Large intestine (tissue), 3 donors: ENCODE measurements around the gene TUFT1. TPM values are rescaled to one million over a fixed set of nuclear protein-coding genes. Genes with fewer than 3 reads are reported as not detected.
A peak's percentile ranks its signal among the peaks of the same experiment; 100 is the strongest.
"Not testable (repeated sequence)": the region's sequence is repeated elsewhere in the genome, so short reads cannot be mapped to it uniquely, and the experiment has no call there.

Experiments
- DNase-seq, 2 donors: peaks; one replicate each; pipeline versions ENCODE4 v3.0.0 to v3.0.0-alpha.2; 2013
- H3K27ac ChIP-seq: one replicate; pipeline ENCODE4 v1.5.1; 2013; ENCODE audit warnings: low read length
- H3K27me3 ChIP-seq: 2 replicates; pipeline ENCODE4 v1.6.1; 2013; ENCODE audit warnings: low read length; ENCODE audit not compliant: control insufficient read depth, insufficient read depth
- H3K36me3 ChIP-seq: 2 replicates; pipeline ENCODE4 v1.6.1; 2013; ENCODE audit warnings: low read length; ENCODE audit not compliant: control insufficient read depth, insufficient read depth
- H3K4me1 ChIP-seq: one replicate; pipeline ENCODE4 v1.6.1; 2013; ENCODE audit warnings: low read length; ENCODE audit not compliant: control insufficient read depth, insufficient read depth
- H3K4me3 ChIP-seq: one replicate; pipeline ENCODE4 v1.5.1; 2013; ENCODE audit warnings: low read length
- H3K9me3 ChIP-seq: one replicate; pipeline ENCODE4 v1.6.1; 2013; ENCODE audit warnings: mild to moderate bottlenecking, low read depth, low read length, moderate library complexity; ENCODE audit not compliant: control insufficient read depth
- WGBS: methylation state at CpG from one replicate; pipeline ENCODE4 v1.1.5; 2013; ENCODE audit warnings: low lambda C conversion rate; ENCODE audit not compliant: insufficient coverage; 5-methylcytosine and 5-hydroxymethylcytosine counted together
- polyA plus RNA-seq: library from polyadenylated mRNA; unstranded; fragments of 120-200 nt; gene quantifications from one replicate; pipeline ENCODE4 v1.2.1, GENCODE V29; 2013

Gene TUFT1
- polyA plus RNA-seq, 1 donor, result 24.1 TPM

GRCh38 chr1:151590961-151591360, 50.9 kb downstream of the TUFT1 start:
- no peak overlapping the region for H3K27ac ChIP-seq
- peaks cover 3% of the 10 kb centered on the region for H3K9me3 ChIP-seq
- H3K4me1 ChIP-seq, result peaks cover 10% of the 10 kb centered on the region
- DNase-seq, result no peak
- H3K36me3 ChIP-seq, result no peaks in the 10 kb centered on the region
- no peak overlapping the region for H3K4me3 ChIP-seq
- no peaks in the 10 kb centered on the region for H3K27me3 ChIP-seq
- WGBS, result no CpG with 5 or more reads among the region's 3 CpGs

GRCh38 chr1:151593730-151594129, 53.6 kb downstream of the TUFT1 start:
- Histone ChIP-seq H3K4me1 (peaks cover 2% of the 10 kb centered on the region), H3K36me3 (no peaks in the 10 kb centered on the region), H3K4me3 (no peak overlapping the region), H3K9me3 (peaks cover 3% of the 10 kb centered on the region), H3K27me3 (no peaks in the 10 kb centered on the region), H3K27ac (no peak overlapping the region)
- no peak for DNase-seq
- no CpG with 5 or more reads among the region's 9 CpGs for WGBS

GRCh38 chr1:151594143-151594625, 54.1 kb downstream of the TUFT1 start:
- peaks cover 2% of the 10 kb centered on the region for H3K4me1 ChIP-seq
- no peaks in the 10 kb centered on the region for H3K27me3 ChIP-seq
- no peak overlapping the region for H3K4me3 ChIP-seq
- H3K36me3 ChIP-seq, result no peaks in the 10 kb centered on the region
- WGBS, result 0% methylated on average over 1 of the region's 12 CpGs
- peak; percentile 73 to 76 for DNase-seq
- H3K9me3 ChIP-seq, result peaks cover 3% of the 10 kb centered on the region
- no peak overlapping the region for H3K27ac ChIP-seq

- H3K27ac ChIP-seq, result no peak overlapping the region
- H3K4me3 ChIP-seq, result no peak overlapping the region
- H3K4me1 ChIP-seq, result peaks cover 2% of the 10 kb centered on the region
- WGBS, result 95% methylated on average over 3 of the region's 5 CpGs
- H3K9me3 ChIP-seq, result no peaks in the 10 kb centered on the region
- no peaks in the 10 kb centered on the region for H3K36me3 ChIP-seq
- no peaks in the 10 kb centered on the region for H3K27me3 ChIP-seq
- DNase-seq, result no peak
Measured at GRCh38 chr1:151596166-151596953, 56.3 kb downstream of the TUFT1 start.

GRCh38 chr1:151602550-151602949, 62.4 kb downstream of the TUFT1 start:
- DNase-seq, H3K27me3 ChIP-seq, H3K36me3 ChIP-seq, H3K4me3 ChIP-seq, H3K27ac ChIP-seq, H3K9me3 ChIP-seq: not testable (repeated sequence)
- peaks cover 11% of the 10 kb centered on the region for H3K4me1 ChIP-seq
- no CpG with 5 or more reads among the region's 5 CpGs for WGBS

GRCh38 chr1:151604291-151604690, 64.2 kb downstream of the TUFT1 start:
- no CpG with 5 or more reads among the region's 2 CpGs for WGBS
- H3K36me3 ChIP-seq, result no peaks in the 10 kb centered on the region
- no peaks in the 10 kb centered on the region for H3K9me3 ChIP-seq
- H3K27ac ChIP-seq, result no peak overlapping the region
- no peaks in the 10 kb centered on the region for H3K27me3 ChIP-seq
- no peak for DNase-seq
- H3K4me3 ChIP-seq, result no peak overlapping the region
- peaks cover 20% of the 10 kb centered on the region for H3K4me1 ChIP-seq

- Histone ChIP-seq H3K36me3 (no peaks in the 10 kb centered on the region), H3K9me3 (no peaks in the 10 kb centered on the region), H3K4me1 (peaks cover 26% of the 10 kb centered on the region), H3K27me3 (no peaks in the 10 kb centered on the region), H3K4me3 (no peak overlapping the region), H3K27ac (peak overlapping the region; percentile 94)
- peak; percentile 88 to 91 for DNase-seq
Measured at GRCh38 chr1:151606384-151606783, 66.3 kb downstream of the TUFT1 start.

- no peak overlapping the region for H3K4me3 ChIP-seq
- no peaks in the 10 kb centered on the region for H3K9me3 ChIP-seq
- H3K36me3 ChIP-seq, result no peaks in the 10 kb centered on the region
- WGBS, result 60% methylated on average over 1 of the region's 3 CpGs
- peak; percentile 68 to 79 for DNase-seq
- peak overlapping the region; percentile 94 for H3K27ac ChIP-seq
- peaks cover 29% of the 10 kb centered on the region for H3K4me1 ChIP-seq
- H3K27me3 ChIP-seq, result no peaks in the 10 kb centered on the region
Measured at GRCh38 chr1:151606857-151607256, 66.7 kb downstream of the TUFT1 start.

GRCh38 chr1:151610142-151610541, 70.0 kb downstream of the TUFT1 start:
- H3K27ac ChIP-seq, result peak overlapping the region; percentile 97
- H3K4me3 ChIP-seq, result no peak overlapping the region
- no peaks in the 10 kb centered on the region for H3K9me3 ChIP-seq
- peaks cover 31% of the 10 kb centered on the region for H3K4me1 ChIP-seq
- no peaks in the 10 kb centered on the region for H3K27me3 ChIP-seq
- WGBS, result no CpG with 5 or more reads among the region's 3 CpGs
- DNase-seq, result no peak
- no peaks in the 10 kb centered on the region for H3K36me3 ChIP-seq

- DNase-seq, result peak; percentile 95 to 98
- Histone ChIP-seq H3K36me3 (no peaks in the 10 kb centered on the region), H3K4me3 (peak overlapping the region; percentile 83), H3K4me1 (peaks cover 27% of the 10 kb centered on the region), H3K27ac (peak overlapping the region; percentile 97), H3K9me3 (no peaks in the 10 kb centered on the region), H3K27me3 (no peaks in the 10 kb centered on the region)
- no CpG with 5 or more reads among the region's 6 CpGs for WGBS
Measured at GRCh38 chr1:151611288-151611790, 71.2 kb downstream of the TUFT1 start.
